NCI-H748 (cell line): ENCODE measurements around the gene SCAMP4.

Experiments
- DNase-seq: peaks from one replicate; lab custom pipeline; 2025; ENCODE audit not compliant: unreplicated experiment; lab: John Stamatoyannopoulos, UW

SCAMP4 gene

GRCh38 chr19:1936916-1937610, 31.9 kb downstream of the SCAMP4 start:
- no peak for DNase-seq

GRCh38 chr19:1938071-1938470, 32.9 kb downstream of the SCAMP4 start:
- no peak for DNase-seq

- no peak for DNase-seq
Observed at GRCh38 chr19:1941146-1942077, 36.2 kb downstream of the SCAMP4 start, which contains the start of gene CSNK1G2. TSS of gene CSNK1G2 (plus strand) at chr19:1941172. CDS start at chr19:1969773, 28,601 bp downstream.

- peak; percentile 68 for DNase-seq
Observed at GRCh38 chr19:1942078-1942933, 37.1 kb downstream of the SCAMP4 start.

- no peak for DNase-seq
Observed at GRCh38 chr19:1942934-1943555, 37.8 kb downstream of the SCAMP4 start.

GRCh38 chr19:1943661-1944087, 38.5 kb downstream of the SCAMP4 start:
- no peak for DNase-seq

- DNase-seq: no peak
Observed at GRCh38 chr19:1944088-1944915, 39.1 kb downstream of the SCAMP4 start.

GRCh38 chr19:1944916-1945561, 39.8 kb downstream of the SCAMP4 start:
- DNase-seq: no peak

GRCh38 chr19:1945899-1946298, 40.7 kb downstream of the SCAMP4 start:
- peak; percentile 17 for DNase-seq

- no peak for DNase-seq
Observed at GRCh38 chr19:1947651-1948209, 42.5 kb downstream of the SCAMP4 start.

- DNase-seq: no peak
Observed at GRCh38 chr19:1949304-1950101, 44.3 kb downstream of the SCAMP4 start.

- DNase-seq: no peak
Observed at GRCh38 chr19:1950640-1951039, 45.4 kb downstream of the SCAMP4 start.

- DNase-seq: no peak
Observed at GRCh38 chr19:1952635-1953034, 47.4 kb downstream of the SCAMP4 start.

- DNase-seq: no peak
Observed at GRCh38 chr19:1953037-1953436, 47.8 kb downstream of the SCAMP4 start.

GRCh38 chr19:1953441-1954094, 48.4 kb downstream of the SCAMP4 start:
- no peak for DNase-seq

GRCh38 chr19:1954532-1954933, 49.3 kb downstream of the SCAMP4 start:
- DNase-seq: no peak
